GM19397 (cell line): ENCODE data around the gene SLC39A11.

Experiments used
- ATAC-seq: cut with Tn5 transposase; IDR thresholded peaks from one replicate; pipeline ENCODE4 v1.9.1; 2021; ENCODE audit warnings: mild to moderate bottlenecking, moderate library complexity; ENCODE audit not compliant: unreplicated experiment

The SLC39A11 gene

GRCh38 chr17:72609501-72609900 lies 483.0 kb downstream of the SLC39A11 start:
- ATAC-seq: no peak

- no peak for ATAC-seq
Observed at GRCh38 chr17:72608436-72608835, 484.1 kb downstream of the SLC39A11 start.

DNA sequence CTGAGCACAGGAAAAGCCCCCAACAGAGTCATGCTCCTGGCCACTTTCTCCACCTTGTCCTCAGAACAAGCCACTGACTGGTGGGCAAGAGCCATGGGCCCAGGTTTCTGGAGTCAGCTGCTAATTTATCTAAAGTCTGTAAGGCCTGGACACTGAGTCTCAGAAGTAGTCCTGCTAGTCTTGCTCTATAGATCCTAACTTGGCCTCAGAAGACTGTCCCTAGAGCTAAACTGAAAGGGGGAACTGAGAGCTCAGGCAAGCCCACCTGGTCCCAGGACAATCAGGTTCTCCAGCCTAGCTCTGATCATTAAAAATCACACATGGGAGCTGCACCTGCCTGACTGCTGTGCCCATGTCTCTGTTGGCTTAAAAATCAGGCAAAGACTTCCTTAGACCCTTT lies 485.8 kb downstream of the SLC39A11 start:
- no peak for ATAC-seq

GRCh38 chr17:72605543-72605942 lies 486.9 kb downstream of the SLC39A11 start:
- no peak for ATAC-seq

- peak; percentile 70 for ATAC-seq
Observed at GRCh38 chr17:72604518-72604917, 488.0 kb downstream of the SLC39A11 start.

GRCh38 chr17:72603420-72604242 lies 488.9 kb downstream of the SLC39A11 start:
- ATAC-seq: no peak

GRCh38 chr17:72602517-72603419 lies 489.7 kb downstream of the SLC39A11 start:
- ATAC-seq: peak; percentile 32

DNA sequence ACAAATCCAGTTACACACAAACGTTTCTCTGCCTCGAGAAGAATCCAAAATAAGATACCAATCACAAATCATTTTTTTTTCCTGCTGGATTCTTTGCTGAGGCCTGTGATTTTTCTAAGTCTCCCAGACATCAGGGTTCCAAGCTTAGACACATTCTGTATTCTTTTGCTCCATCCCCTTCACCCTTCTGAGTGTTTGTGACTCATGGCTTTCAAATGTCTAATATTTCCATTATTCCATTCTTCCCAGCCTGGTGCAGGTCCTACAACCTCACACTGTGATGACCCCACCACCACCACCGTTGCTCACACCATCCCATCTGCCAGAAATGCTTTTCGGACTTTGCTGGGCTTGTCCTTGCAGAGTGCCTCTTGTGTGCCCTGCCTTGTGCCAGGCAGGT lies 491.6 kb downstream of the SLC39A11 start:
- ATAC-seq: no peak

- ATAC-seq: no peak
Observed at GRCh38 chr17:72599891-72600290, 492.6 kb downstream of the SLC39A11 start.

DNA sequence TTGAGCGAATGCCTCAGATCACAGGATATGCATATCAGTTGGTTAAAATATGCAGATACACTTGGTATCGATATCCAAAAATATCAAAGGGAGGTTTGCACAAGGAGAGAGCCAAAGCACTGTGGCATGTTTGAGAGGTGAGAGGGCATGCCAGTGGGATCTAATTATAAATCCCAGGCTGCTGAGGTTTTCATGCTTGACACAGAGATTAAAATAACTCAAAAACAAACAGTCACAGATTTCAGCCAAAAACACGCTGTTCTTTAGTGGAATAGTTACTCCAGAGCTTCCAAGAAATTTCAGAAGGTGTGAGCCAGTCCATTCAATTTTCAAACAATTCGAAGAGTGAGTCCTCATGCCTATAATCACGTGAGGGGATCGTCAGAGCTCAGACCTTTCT lies 493.8 kb downstream of the SLC39A11 start:
- ATAC-seq: no peak

DNA sequence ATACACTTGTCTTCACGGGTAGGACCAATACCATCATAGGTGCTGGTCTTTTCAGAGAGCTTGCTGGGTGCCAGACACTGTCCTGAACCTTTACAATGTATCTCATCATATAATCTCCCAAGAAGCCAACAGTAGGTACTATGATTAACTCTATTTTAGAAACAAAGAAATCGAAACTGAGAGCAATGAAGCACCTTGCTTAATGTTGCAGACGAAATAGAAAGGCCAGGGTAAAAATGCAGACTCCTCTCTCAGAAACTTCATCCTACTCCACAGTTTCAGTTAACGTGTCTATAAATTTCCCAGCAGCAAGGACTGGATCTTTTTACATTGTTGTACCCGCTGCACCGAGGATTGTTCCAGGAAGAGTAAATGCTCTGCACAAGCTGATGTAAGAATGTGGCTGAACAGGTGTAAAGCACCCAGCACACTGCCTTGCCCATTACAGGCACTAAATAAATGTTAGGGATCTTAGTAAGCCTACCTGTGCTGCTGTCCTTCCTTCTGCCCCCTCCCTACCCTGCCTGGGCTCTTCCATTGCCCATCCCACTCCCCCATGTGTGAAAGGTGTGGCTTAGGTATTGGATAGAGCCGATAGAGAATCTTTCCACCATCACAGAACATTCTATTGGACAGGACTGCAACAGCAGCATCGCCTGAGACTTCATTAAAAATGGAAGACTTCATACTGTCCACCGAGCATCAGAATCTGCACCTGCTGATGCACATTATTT lies 495.0 kb downstream of the SLC39A11 start:
- no peak for ATAC-seq
